HG03571 (cell line): Measurements from ENCODE around the gene GSG1.
"Not testable (repeated sequence)": the region's sequence is repeated elsewhere in the genome, so short reads cannot be mapped to it uniquely, and the experiment has no call there.

Experiments
- ATAC-seq: cut with Tn5 transposase; IDR thresholded peaks from one replicate; pipeline ENCODE4 v1.9.1; 2021; ENCODE audit not compliant: unreplicated experiment

Gene GSG1

GRCh38 chr12:13062669-13063068, 40.8 kb downstream of the GSG1 start:
- no peak for ATAC-seq

GRCh38 chr12:13061377-13061776, 42.1 kb downstream of the GSG1 start:
- ATAC-seq, result no peak

GRCh38 chr12:13060581-13060980, 42.9 kb downstream of the GSG1 start:
- no peak for ATAC-seq

- not testable (repeated sequence) for ATAC-seq
Measured at GRCh38 chr12:13053617-13054016, 49.9 kb downstream of the GSG1 start.

GRCh38 chr12:13052421-13052820, 51.0 kb downstream of the GSG1 start:
- ATAC-seq, result no peak

- ATAC-seq, result no peak
Measured at GRCh38 chr12:13049816-13050215, 53.7 kb downstream of the GSG1 start.

- ATAC-seq, result peak; percentile 49
Measured at GRCh38 chr12:13046964-13047363, 56.5 kb downstream of the GSG1 start.

- no peak for ATAC-seq
Measured at GRCh38 chr12:13045816-13046215, 57.7 kb downstream of the GSG1 start.

GRCh38 chr12:13044906-13045299, 58.6 kb downstream of the GSG1 start:
- no peak for ATAC-seq

GRCh38 chr12:13044002-13044905, 59.2 kb downstream of the GSG1 start, which contains the start of gene FAM234B:
Gene FAM234B, plus strand, starts transcription at chr12:13044381. Its CDS starts 23 bp downstream, at chr12:13044404.
- ATAC-seq, result peak; percentile 80

GRCh38 chr12:13042666-13043230, 60.7 kb downstream of the GSG1 start:
- ATAC-seq, result no peak

- ATAC-seq, result no peak
Measured at GRCh38 chr12:13041224-13041623, 62.2 kb downstream of the GSG1 start.

GRCh38 chr12:13039328-13039956, 64.0 kb downstream of the GSG1 start:
- no peak for ATAC-seq

- ATAC-seq, result no peak
Measured at GRCh38 chr12:13038491-13039161, 64.8 kb downstream of the GSG1 start.

- ATAC-seq, result no peak
Measured at GRCh38 chr12:13036881-13037280, 66.6 kb downstream of the GSG1 start.

- not testable (repeated sequence) for ATAC-seq
Measured at GRCh38 chr12:13035335-13035734, 68.1 kb downstream of the GSG1 start.
